ENCODE measurements around the gene MAGEA11.
"Not testable (repeated sequence)": the region's sequence is repeated elsewhere in the genome, so short reads cannot be mapped to it uniquely, and the experiment has no call there.

MAGEA11 gene

DNA sequence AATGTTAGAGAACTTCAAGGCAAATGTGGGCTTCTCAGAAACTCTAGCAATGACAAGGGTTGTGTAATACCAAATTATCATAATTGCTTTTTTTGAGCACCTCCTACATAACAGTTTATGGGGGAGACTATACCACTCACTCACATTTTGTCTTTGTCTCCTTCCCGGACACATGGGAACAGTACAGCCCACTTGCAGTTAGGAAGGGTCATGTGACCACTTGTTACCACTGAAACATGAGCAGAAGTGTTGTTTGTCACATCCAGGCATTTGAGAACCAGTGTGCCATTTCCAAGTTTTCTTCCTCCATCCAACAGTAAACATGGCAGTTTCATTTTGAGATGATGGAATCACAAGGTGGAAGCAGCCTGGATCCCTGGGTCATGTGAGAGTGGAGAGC lies 6.9 kb downstream of the MAGEA11 start:
- DNase-seq = no peak

DNA sequence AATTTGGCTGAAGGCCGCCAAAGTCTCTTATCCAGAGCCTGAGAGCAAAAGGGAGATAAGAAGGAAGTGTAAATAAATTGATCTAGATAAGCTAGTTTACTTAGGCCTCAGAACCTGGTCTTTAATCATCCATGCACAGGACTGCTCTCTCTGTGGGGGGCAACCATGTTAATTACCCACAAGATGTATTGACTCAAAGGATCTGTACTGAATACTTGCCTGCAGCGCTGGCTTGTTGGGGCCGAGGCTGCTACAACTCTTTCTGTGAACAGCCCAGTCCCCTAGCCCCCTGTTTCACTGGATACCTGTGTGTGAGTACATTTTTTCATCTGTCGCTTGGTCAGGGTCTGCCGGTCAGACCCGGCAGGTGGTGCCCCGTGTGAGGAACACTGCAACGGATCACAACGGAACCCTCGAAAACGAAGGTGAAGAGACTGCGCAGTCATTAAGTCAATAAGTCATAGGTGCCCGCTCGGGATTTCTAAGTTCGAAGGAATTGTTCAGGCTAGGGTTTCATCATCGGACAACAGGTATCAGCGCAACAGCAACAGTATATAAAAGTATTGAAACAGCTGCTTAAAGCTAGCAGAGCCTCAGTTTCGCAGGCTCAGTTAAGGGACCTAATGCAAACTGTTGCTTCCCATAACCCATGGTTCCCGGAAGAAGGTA lies 8.3 kb downstream of the MAGEA11 start:
- no peak for DNase-seq

DNA sequence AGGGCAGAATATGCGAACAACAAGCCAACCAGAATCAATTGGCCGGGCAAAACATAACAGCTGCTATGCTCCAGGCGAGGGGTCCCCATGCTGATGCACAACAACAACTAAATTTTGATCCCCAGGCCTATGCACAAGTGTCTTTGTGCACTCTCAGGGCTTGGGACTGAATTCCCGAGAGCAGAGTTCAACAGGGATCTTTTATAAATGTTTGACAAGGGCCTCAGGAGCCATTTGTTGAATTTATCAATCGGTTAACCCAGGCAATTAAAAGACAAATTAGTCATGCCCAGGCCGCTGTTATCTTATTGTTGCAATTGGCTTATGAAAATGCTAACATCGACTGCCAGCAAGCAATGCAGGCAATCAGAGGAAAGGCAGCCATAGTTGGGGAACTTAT lies 9.4 kb downstream of the MAGEA11 start:
- DNase-seq = not testable (repeated sequence)

DNA sequence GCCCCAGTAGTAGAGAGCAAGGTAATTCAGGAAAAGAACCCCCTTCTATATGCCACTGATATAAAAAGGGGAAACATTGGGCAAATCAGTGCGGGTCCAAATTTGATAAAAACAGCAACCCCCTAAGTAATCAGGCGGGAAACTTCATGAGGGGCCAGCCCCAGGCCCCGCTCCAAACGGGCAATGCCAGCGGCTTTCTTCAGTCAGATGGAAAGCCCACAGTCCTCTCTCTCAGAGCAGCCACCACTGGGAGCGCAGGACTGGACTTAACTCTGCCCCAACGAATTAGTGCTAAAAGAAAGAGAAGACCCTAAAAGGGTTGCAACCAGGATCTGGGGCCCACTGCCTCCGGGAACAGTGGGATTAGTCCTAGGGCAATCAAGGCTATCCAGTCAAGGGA lies 9.9 kb downstream of the MAGEA11 start:
- DNase-seq = no peak

DNA sequence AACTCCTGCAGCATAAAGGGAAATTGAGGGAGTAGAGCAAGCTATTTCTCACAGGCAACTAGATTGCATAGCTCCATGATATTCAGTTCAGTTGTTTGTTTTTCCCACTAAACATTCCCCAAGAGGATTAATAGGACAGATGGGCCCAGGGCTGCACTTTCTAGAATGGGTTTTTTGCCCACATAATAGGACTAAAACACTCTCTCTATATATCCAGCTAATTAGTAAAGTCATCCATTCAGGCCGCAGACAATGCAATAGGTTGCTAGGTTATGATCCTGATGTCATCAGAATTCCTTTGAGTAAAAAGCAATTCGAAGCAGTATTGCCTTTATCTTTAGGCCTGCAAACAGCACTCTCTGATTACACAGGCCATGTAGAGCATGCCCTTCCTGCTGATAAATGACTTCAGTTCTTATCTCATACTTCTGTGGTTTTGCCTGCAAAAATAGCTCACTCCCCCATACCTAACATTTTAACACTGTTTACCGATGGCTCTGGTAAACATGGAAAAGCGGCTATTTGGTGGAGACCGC lies 11.8 kb downstream of the MAGEA11 start:
- not testable (repeated sequence) for DNase-seq

- not testable (repeated sequence) for DNase-seq
These were observed 15.4 kb downstream of the MAGEA11 start for GRCh38 chrX:149727308-149727707.

DNA sequence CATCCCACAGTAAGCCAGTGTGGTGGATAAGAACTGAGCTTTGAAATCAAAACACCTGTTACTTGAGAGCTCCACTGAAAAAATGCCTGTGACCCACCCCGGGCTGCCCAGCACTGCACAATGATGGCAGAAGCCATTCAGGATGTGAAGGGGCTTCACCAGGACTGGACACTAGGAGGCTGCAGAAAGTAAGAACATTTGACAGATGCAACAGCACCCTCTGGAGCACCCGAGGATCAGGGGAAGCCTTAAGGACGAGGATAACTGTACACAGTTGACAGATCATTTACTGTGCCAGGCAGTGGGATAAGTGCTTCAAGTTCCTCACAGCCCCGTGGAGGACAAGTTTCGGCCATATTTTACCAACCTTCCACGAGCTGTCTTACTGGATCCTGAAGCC lies 30.4 kb downstream of the MAGEA11 start:
- DNase-seq = not testable (repeated sequence)

- DNase-seq = not testable (repeated sequence)
These were observed 34.6 kb downstream of the MAGEA11 start for GRCh38 chrX:149746390-149747007.

GRCh38 chrX:149757206-149758067 lies 45.6 kb downstream of the MAGEA11 start:
- no peak for DNase-seq

GRCh38 chrX:149758068-149758714 lies 46.3 kb downstream of the MAGEA11 start:
- no peak for DNase-seq

DNA sequence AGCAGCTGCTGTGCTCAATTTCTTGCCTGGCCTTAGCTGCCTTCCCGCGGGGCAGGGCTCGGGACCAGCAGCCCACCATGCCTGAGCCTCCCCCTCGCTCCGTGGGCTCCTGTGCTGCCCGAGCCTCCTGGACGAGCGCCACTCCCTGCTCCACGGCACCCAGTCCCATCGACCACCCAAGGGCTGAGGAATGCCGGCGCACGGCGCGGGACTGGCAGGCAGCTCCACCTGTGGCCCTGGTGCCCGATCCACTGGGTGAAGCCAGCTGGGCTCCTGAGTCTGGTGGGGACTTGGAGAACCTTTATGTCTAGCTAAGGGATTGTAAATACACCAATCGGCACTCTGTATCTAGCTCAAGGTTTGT lies 46.8 kb downstream of the MAGEA11 start:
- DNase-seq = not testable (repeated sequence)

- DNase-seq = no peak
These were observed 48.0 kb downstream of the MAGEA11 start for GRCh38 chrX:149759824-149760223.

DNA sequence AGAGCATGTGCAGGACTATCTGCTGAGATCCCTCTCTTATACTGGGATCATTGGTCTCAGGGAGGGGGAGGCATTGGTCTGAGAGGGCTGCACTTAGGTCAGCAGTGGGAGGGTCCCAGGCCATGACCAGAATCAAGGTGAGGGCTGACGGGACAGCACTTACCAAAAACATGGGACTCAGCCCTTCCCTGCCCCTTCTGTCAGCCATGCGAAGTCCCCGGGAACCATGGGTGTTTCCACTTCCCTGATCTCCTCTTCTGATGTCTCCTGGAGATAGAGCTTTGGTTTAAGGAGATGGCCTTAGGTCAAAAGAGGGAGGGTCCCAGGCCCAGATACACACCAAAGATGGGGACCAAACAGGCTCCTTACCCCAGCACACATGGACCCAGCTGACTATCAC lies 49.1 kb downstream of the MAGEA11 start:
- DNase-seq = no peak

- DNase-seq = not testable (repeated sequence)
These were observed 50.2 kb downstream of the MAGEA11 start for GRCh38 chrX:149761858-149762674.

DNA sequence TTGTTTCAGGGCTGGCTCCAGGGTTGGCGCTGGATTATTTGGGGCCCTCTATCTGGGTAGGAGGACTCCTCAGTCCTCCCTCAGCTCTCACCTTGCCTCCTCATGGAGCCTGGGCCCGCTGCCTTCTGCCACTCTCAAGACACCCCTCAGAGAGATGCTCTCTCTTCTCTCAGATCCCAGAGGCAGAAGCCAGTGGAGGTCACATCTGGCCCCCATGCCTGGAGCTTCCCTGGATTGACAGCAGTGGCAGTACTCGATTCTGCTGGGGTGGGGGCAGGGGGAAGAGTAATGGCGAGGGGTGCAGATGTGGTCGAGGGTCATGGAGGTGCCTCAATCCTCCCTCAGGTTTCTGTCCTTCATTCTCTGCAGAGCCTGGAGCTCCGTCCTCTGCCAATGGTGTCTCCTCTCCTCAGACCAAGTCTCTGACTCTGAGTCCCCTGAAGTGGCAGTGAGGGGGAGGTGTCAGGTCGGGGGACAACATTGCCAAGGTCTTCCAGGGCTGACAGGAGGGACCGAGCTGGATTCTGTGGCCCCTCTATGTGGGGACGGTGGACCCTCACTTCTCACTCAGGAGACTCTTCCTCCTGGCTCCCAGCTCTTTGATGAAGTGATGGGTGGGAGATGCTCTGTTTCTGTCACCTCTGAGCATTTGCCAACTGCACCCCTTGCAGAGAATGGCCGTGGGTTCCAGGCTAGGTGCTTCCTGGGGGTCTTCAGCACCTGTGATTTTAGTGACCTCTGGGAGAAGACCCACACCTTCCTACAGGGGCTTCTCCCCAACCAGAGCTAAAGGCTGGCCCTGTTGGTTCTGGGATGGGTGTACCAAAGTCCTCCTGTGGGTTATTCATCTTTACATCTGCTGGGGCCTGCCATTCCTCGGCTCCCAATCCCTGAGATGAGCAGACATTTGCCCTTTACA lies 51.1 kb downstream of the MAGEA11 start:
- no peak for DNase-seq

Data from activated CD4-positive, alpha-beta T cell treated with anti-CD3 and anti-CD28 coated beads, Interleukin-2, amount 50 U/mL, for 4 hours (primary cell).